GM18526 (cell line): Measurements from ENCODE around the gene COPG2.

ENCODE experiments used
- POLR2A ChIP-seq: IDR thresholded peaks from 3 replicates; pipeline ENCODE4 v1.6.1; 2011; ENCODE audit not compliant: insufficient read length; ENCODE audit errors: extremely low read depth

The COPG2 gene

GRCh38 chr7:130486114-130486953 is 182.2 kb downstream of the COPG2 start:
- TF ChIP-seq POLR2A, result no peak

- TF ChIP-seq POLR2A, result no peak
These were observed 182.8 kb downstream of the COPG2 start for GRCh38 chr7:130485734-130486113.

DNA sequence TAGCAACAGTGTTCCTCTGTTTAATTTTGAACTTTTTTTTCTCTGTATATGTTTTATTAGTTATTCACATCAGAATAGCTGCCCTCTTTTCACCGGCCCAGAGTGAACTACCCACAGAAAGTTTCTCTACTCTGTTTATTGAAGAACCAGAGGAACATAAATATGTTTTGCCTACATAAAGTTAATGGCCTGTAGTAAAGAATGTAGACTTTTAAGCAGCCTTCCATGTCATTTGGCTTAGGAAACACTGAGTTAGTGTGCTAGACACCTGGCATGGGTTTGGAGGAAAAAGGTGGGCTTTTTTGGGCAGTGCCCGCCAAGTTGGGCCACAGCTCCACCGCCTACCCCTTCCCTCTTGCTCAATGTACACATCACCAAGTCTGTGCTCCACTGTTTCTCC is 185.5 kb downstream of the COPG2 start:
- TF ChIP-seq POLR2A, result no peak

DNA sequence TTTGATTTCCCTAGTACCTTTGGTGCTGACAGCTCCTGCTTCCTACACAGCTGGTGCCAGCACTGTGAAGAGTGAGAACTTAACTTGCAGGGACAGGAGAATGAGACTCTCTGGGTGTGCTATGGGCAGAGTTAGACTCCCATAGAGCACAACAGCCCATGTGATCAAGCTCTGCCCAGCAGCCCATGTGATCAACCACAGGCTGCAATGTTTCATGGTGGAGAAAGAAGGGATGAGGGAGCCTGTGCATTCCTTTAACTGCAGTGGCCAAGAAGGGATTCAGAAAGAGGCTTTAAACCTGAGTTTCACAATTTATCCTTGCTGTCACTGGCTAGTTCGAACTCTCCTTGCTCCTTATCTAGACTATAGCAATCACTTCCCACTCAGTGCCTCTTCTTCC is 186.7 kb downstream of the COPG2 start:
- no peak for TF ChIP-seq POLR2A

- no peak for TF ChIP-seq POLR2A
These were observed 188.7 kb downstream of the COPG2 start for GRCh38 chr7:130479716-130480400.

- TF ChIP-seq POLR2A, result no peak
These were observed 189.6 kb downstream of the COPG2 start for GRCh38 chr7:130478991-130479390.

GRCh38 chr7:130476297-130477150 is 192.0 kb downstream of the COPG2 start:
- TF ChIP-seq POLR2A, result no peak

DNA sequence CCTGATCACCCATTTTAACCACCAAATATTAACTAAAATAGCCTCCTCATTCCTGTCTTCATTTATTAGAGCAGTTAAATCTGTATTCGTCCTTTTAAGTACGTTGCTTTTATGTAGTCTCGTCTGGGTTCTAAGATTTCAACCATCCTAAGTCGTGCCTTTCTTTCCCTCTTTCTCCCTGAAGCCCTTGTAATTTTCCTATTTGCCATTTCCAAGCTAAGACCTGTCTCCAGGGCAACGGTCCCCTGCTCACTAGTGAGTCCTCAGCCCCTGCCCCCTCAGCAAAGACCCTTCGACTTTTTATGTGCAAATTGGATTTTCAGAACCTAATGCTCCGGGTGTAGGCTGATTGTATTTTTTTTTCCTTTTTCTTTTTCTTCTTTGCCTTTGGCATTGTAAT is 192.8 kb downstream of the COPG2 start:
- TF ChIP-seq POLR2A, result no peak

DNA sequence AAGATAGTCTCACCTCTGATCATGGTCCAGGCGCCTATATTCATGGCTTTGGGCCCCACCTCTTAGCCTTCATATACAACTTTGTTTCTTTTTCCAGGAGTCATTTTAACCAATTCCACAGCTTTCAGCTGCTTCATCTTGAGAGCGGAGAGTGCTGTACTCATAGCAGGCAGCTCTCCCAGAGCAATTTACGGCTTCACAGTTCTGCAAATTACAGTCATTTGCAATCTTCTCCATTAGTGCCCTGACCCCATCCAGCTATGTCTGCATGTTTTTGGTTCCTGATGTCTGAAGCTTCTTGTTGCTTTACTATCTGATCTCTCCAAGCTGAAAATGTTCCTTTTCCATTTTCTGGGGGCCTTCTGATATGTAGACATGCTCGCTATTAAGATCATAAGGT is 194.7 kb downstream of the COPG2 start:
- no peak for TF ChIP-seq POLR2A

DNA sequence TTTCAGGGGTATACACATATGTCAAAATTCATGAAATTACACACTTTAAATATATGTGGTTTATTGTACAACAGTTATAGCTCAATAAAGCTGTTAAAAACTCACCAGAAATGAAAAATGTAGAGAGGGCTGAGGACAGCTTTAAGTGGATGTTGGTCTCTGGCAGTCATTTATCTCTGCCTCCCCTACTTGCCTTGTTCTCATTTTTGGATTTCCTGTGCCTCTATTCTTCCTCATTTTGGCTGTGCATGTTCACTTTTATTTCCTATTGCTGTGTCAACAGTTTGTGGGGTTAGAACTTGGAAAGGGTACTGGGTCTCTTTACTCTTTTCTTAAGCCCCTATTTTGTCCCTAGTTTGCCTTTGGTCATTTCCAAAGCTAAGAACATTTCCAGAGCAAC is 195.3 kb downstream of the COPG2 start:
- TF ChIP-seq POLR2A, result no peak

DNA sequence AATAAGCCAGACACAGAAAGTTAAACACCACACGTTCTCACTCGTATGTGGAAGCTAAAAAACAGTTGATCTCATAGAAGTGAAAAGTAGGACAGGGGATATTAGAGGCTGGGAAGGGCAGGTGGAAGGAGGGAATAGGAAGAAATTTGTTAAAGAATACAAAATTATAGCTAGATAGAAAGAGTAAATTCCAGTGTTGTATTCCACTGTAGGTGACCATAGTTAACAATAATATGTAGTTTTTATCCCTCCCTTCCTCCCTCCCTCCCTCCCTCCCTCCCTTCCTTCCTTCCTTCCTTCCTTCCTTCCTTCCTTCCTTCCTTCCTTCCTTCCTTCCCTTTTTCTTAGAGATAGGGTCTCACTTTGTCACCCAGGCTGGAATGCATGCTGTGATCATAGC is 196.6 kb downstream of the COPG2 start:
- TF ChIP-seq POLR2A, result no peak

DNA sequence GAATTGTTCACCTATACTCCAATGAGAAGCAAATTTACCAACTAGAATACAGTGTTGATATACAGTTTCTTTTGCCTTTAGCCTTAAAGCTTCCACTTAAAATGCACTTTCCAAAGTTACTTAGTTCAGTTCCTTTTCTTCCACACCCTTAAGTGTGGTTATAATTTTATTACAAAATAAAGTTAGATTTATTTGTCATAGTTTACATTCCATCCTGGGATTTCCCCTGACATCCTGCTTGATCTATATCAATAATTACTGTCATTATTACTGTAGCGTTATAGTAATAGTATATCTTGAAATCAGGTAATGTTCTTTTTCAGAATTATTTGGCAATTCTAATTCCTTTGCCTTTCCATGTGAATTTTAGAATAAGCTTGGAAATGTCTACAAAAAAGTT is 199.9 kb downstream of the COPG2 start:
- TF ChIP-seq POLR2A, result no peak

DNA sequence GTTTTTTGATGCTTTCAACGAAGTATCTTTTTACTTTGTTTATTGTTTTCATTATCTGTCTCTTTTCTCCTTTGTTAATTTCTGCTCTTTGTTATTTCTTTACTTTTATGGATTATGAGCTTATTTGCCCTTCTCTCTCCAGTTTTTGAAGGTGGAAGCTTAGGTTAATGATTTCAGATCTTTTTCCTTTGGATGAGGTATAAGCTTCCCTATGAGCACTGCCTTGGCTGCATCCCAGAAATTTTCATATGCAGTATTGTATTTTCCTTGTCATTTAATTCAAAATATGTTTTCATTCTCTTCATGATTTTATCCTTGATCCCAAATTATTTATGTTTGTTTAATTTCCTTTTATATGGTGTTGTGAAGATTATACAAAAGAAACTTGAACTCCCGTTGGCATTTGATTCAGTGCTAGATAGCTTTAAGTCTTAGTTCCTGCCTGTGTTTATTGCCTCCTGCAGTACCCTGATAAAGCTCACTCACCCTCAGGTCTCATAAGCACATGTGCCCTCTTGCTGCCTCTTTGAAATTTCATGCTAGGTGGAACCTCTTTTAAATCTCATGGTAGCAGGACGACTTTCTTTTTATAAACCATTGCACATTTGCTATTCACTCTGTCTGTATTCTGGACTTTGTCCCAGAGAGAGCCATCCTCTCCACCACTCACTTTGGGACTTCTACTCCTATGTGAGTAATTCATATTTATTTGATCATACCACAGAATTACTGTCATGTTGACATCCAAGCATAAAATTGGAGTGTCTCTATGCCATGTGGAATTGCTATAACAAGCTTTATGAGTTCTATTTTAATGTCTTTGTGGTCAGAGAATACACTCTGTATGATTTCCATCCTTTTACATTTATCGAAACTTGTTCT is 204.8 kb downstream of the COPG2 start:
- no peak for TF ChIP-seq POLR2A

GRCh38 chr7:130461272-130461671 is 207.3 kb downstream of the COPG2 start:
- TF ChIP-seq POLR2A, result no peak

DNA sequence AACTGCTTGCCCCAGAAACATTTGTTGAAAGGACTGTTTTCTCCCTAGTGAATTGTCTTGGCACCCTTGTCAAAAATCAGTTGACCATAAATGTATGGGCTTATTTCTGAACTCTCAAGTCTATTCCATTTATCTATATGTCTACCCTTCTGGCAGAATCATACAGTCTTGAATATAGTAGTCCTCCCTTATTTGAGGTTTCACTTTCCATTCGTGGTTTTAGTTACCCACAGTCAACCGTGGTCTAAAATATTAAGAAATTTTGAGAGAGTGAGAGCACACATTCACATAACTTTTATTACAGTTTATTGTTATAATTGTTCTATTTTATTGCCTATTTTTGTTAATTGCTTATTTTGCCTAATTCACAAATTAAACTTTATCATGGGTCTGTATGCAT is 210.3 kb downstream of the COPG2 start:
- TF ChIP-seq POLR2A, result no peak
